ENCODE measurements around the gene PLEKHJ1.

GRCh38 chr19:2216361-2217225 is 19.5 kb downstream of the PLEKHJ1 start:
- TF ChIP-seq CTCF (IDR thresholded peaks at IDR 0.05) (no peak), POLR2AphosphoS5 (IDR thresholded peaks at IDR 0.05) (no peak), POLR2A (IDR thresholded peaks at IDR 0.05) (no peak)
